Bronchial epithelial cell (primary cell): ENCODE data around the gene KRT1. TPM values are rescaled to one million over a fixed set of nuclear protein-coding genes. Genes with fewer than 3 reads are reported as not detected.

Experiments
- DNase-seq: peaks from one replicate; pipeline ENCODE4 v3.0.0-alpha.2; 2010; ENCODE audit warnings: low read depth
- FAIRE-seq: peaks from 2 replicates; lab custom pipeline; 2011; peaks lifted over from hg19 to GRCh38; lab: Jason Lieb, UNC
- H3K27me3 ChIP-seq: 2 replicates; pipeline ENCODE4 v1.5.1; 2011; ENCODE audit warnings: low read length; ENCODE audit not compliant: control insufficient read depth, insufficient read depth
- H3K36me3 ChIP-seq: 2 replicates; pipeline ENCODE4 v1.5.1; 2011; ENCODE audit warnings: low read length; ENCODE audit not compliant: control insufficient read depth, insufficient read depth
- H3K4me3 ChIP-seq: 2 replicates; pipeline ENCODE4 v1.5.1; 2011; ENCODE audit warnings: mild to moderate bottlenecking, low read depth, low read length, control low read depth
- CTCF ChIP-seq: IDR thresholded peaks from 2 replicates; pipeline ENCODE4 v1.5.1; 2011; ENCODE audit warnings: mild to moderate bottlenecking, moderate library complexity, low read length, control low read depth, inconsistent platforms; ENCODE audit not compliant: insufficient read depth, severe bottlenecking
- total RNA-seq: library from RNA; depleted of rRNA; stranded (reverse); fragments of >200 nt; gene quantifications from 2 replicates; pipeline ENCODE4 v1.2.1, GENCODE V29; 2014

KRT1 gene
- total RNA-seq, 1 donor from 2014 or later: not detected

GRCh38 chr12:52656616-52657015, 23.6 kb downstream of the KRT1 start:
- no peaks in the 10 kb centered on the region for H3K36me3 ChIP-seq
- TF ChIP-seq CTCF: no peak
- no peak for DNase-seq
- peaks cover 6% of the 10 kb centered on the region for H3K27me3 ChIP-seq
- FAIRE-seq: no peak
- no peak overlapping the region for H3K4me3 ChIP-seq

GRCh38 chr12:52655720-52656124, 24.5 kb downstream of the KRT1 start:
- TF ChIP-seq CTCF: no peak
- Histone ChIP-seq H3K36me3 (no peaks in the 10 kb centered on the region), H3K4me3 (no peak overlapping the region), H3K27me3 (peaks cover 6% of the 10 kb centered on the region)
- no peak for FAIRE-seq
- peak; percentile 63 for DNase-seq

GRCh38 chr12:52655251-52655650, 25.0 kb downstream of the KRT1 start:
- FAIRE-seq (no peak), DNase-seq (peak; percentile 35)

GRCh38 chr12:52651726-52652261, 28.4 kb downstream of the KRT1 start, which contains the start of gene KRT2:
Gene KRT2, minus strand, starts transcription at chr12:52652211. Its CDS starts 69 bp downstream, at chr12:52652142.
- Histone ChIP-seq H3K27me3 (peaks cover 6% of the 10 kb centered on the region), H3K4me3 (no peak within 1 kb of the TSS), H3K36me3 (no peaks in the 10 kb centered on the region)
- no peak for TF ChIP-seq CTCF
- no peak for FAIRE-seq
- no peak for DNase-seq

More at GRCh38 chr12:52655251-52655650, 25.0 kb downstream of the KRT1 start:
- H3K4me3 ChIP-seq: no peak overlapping the region
- H3K36me3 ChIP-seq: no peaks in the 10 kb centered on the region
- TF ChIP-seq CTCF: no peak
- peaks cover 6% of the 10 kb centered on the region for H3K27me3 ChIP-seq

GRCh38 chr12:52650520-52651081, 29.6 kb downstream of the KRT1 start:
- peaks cover 6% of the 10 kb centered on the region for H3K27me3 ChIP-seq
- no peak overlapping the region for H3K4me3 ChIP-seq
- no peaks in the 10 kb centered on the region for H3K36me3 ChIP-seq
- no peak for TF ChIP-seq CTCF
- FAIRE-seq (no peak), DNase-seq (no peak)
